HuH-7 (cell line): ENCODE measurements around the gene GMNC.

Experiments
- DNase-seq: peaks from one replicate; pipeline ENCODE4 v3.0.0; 2011; ENCODE audit warnings: low spot score

The GMNC gene

DNA sequence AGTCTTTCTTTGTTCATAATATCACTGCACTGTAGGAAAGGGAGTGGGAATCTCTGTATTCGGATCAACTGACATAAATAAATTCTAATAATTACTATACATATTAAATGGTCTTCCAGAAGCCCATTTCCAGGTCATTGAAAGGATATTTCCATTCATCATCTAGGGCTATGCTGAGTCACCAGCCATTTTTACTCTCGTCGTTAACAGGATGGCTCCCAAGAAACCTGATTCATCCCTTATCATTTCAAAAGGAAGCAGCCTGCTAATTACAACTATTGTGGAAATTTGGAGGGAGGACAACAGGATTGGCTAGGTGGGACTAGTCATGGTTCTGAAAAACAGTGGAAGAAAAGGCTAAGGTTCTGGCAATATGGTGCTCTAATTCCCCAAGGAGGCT, 13.6 kb downstream of the GMNC start:
- no peak for DNase-seq

DNA sequence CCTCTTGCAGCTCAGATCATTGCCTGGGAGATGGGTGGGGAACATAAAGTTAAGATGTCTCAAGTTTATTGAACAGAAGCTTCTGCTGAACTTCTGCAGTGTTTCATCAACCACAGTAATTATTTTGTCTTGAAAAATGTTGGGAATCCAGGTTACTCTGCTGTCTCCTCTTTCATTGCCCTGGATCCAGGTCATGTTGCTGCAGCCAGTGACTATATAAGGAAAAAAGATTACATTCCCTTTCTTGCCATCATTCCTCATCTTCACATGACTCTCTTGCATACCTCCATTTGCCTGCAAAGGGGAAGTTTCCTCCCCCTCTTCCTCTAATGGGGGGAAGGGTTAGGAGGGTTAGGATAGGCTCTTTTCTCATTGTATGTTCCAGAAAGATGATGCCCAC, 15.1 kb downstream of the GMNC start:
- no peak for DNase-seq

DNA sequence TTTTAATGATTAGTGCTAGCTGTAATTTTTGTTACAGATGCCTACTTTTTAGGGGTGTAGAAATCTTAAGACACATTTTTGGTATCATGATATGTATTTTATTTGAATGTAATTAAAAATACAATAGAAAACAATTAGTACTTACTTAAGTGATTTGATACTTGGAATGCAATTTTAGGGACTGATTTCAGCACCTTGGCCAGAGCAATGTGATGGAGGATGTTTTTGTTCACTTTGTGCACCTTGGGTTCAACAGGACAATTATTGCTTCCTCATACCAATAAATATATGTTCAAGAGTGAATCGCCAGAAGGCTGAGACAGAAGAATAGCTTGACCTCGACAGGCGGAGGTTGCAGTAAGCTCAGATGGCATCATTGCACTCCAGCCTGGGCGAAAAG, 22.3 kb downstream of the GMNC start:
- DNase-seq, result no peak

DNA sequence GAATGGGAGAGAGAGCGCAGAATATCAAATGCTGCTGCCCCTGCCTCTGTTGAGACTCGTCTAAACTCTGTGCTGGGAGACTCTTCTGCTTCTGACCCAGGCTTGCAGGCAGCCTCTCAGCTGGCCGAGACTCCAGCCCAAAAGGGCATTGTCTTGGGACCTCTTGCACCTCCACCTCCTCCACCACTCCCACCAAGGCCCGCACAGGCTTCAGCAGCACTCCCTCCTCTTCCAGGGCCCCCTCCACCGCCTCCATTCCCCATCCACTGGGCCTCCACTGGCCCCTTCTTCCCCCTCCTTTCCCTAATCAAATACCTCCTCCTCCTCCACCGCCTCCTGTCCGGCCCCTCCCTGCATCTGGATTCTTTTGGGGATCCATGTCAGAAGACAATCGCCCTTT, 31.3 kb downstream of the GMNC start:
- DNase-seq, result no peak

DNA sequence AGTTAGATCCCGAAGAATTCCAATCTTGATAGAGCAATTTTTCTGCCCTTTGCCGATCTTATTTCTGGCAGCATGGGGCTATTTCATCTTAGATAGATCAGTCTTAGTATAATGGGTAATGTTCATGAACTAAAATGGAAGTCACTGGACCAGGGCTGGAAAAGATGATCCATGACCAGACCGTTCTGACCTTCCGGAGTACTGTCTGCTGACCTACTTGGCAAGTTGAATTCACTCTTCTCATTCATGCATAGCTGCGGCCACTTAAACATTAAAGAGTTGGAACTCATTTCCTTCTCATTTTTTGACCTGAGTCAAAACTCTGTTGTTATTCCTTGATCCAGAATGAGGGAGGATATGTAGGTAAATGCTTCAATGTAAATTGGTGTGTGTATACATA, 32.5 kb downstream of the GMNC start:
- DNase-seq, result no peak

DNA sequence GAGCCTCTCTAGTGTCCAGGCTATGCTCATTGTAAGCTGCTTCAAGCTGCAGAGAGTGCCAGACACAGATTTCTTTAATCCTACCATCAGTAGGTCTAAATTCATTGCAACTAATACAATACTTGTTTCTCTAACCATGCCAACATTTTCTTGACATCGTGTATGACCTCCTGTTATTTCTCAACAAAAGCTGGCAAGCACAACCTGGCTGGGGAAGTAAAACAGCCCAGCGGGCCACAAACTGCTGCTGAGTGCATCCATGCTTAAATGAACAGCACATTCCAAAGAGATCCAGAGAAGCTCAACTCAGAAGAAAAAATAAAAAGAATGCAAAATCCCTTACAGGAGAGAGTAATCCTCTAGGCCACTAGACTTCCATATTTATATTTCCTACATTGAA, 36.5 kb downstream of the GMNC start:
- no peak for DNase-seq

DNA sequence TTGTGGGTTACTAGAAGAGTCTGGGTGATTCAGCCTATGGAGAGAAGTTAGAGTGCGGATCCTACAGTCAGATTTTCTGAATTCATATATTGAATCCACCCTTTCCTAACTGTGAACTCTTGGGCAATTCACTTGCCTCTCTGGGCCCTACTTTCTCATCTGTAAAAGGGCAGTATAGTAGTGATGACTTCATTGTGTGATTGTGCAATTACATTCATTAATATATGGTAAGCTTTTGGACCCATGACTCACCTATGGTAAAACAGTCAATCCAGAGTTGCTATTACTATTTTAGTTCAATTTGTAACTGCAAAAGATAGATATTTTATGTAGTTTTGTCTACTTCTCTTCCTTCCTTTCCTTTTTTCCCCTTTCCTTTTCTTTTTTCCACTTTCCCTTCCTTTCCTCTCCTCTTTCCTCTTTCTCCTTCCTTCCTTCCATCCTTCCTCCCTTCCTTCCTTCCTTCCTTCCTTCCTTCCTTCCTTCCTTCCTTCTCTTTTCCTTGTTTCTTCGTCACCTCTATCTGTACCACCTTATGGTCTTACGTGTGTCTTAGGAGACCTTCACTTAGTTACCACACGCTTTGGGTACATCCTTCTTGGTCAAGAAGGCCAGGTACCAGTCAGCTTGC, 37.0 kb downstream of the GMNC start:
- DNase-seq, result no peak

DNA sequence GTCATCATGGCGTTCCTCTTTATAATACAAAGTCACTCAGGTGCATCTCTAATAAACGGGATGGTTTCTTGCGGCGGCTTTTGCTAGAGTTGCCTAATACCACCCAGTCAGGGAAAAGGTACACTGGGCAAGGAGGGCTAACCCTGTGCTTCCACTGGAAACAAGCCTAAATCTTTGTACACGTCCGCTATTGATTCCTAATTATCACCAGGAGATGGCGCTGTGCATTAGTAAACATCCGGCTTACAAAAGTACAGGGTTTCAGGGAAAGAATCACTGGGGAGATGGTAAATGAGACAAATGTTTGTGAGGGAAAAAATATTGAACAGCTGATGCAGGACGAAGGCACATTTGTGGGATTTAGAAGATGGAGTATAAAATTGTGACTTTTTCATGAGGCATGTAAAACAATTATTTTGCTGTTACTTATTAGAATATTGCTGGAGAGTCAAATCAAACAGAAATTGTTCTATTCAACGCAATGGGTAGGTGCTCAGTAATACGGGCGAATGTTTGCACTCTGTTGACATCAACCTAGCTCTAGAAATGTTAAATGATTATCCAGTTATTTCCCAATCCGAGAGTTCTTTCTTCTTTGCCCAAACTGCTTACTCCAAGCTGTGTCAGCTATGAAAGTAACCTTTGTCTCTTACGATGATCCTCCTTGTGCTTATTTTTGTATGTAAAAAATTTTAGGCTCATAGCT, 50.6 kb downstream of the GMNC start:
- peak; percentile 25 for DNase-seq

DNA sequence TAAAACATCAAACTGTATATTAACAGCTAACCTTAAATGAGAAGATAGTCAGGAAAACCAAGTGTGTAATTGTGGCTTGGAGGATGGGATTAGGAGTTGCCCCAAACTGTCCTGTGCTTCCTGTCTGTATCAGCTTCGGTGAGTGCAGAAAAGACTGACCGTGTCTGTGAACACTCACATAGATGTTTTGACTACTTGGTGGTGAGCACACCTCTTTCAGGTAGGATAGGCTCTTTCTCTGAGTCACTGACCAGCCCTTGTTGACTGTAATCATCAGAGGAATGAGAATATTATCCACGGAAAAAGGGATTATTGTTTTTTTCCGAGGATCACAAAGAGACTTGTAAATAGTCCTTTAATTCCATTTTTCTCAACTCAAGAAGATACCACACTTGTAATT, 51.5 kb downstream of the GMNC start:
- no peak for DNase-seq

DNA sequence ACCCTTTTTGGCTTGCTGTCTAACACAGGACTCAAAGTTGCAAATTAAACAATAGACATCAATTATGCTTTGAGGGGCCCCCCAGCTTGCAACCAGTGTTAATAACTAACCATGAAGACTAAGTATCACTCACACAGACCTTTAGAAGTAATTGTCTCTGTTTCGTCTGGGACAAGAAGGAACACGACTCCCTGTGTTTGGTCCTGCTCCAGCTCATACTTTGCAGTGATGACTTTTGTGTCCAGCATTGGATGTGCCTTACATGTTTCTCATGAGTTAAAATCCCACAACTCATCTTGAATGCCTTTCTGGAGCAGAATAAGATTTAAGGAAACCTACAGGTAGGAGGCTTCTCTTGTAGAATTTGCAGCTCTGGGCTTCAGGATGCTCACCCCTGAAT, 53.1 kb downstream of the GMNC start:
- no peak for DNase-seq

DNA sequence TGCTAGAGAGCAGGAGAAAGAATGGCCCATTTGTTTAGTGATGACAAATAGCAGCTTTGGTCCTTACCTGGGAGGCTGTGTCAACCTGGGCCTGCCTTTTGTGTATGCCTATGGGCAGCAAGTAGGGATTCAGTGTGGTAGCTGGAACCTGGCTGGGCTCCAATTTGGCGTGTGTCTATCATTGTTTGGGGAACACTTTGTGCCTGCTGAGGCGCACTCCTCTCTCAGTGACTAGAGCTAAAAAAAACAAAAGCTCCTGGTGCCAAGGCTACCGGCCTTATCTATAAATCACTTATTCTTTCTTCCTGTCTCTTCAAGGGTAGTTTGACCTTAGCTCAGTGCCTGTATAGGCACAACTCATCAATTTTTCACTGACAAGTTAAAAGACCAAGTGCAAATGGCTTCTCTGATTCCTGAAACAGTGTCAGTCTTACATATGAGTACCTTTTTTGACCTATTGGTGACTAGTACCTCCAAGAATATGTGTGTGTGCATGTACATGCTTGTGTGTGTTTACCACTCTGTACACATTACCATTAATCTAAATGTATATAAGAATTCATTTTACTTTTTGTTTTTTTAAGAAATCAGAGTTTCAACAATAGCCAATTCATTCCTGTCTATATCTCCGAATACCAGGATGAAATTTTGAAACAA, 54.6 kb downstream of the GMNC start:
- DNase-seq, result no peak
